HepG2 (cell line): Measurements from ENCODE around the gene SRSF4. TPM values are rescaled to one million over a fixed set of nuclear protein-coding genes. Genes with fewer than 3 reads are reported as not detected.

Source experiments
- CBX2 ChIP-seq, 2 experiments: fragments of 200-600 bp in 1 of 2; sonication (generic); formaldehyde crosslinking in 1 of 2; IDR thresholded peaks; 2 replicates each; pipeline versions ENCODE4 v1.7.0 to v1.8.1; 2018 to 2022; ENCODE audit warnings: low read depth in 2 of 2, low read length in 1 of 2, mild to moderate bottlenecking in 1 of 2, missing genetic modification reagents in 1 of 2
- CREM ChIP-seq, 2 experiments: sonication (generic) in 1 of 2; formaldehyde crosslinking in 1 of 2; IDR thresholded peaks; 2 replicates each; pipeline versions ENCODE4 v1.4.0 to v1.6.1; 2016 to 2020; ENCODE audit warnings: antibody characterized with exemption in 1 of 2, mild to moderate bottlenecking in 1 of 2, missing genetic modification reagents in 1 of 2
- ELF3 ChIP-seq: IDR thresholded peaks from 2 replicates; pipeline ENCODE4 v1.6.1; 2016; ENCODE audit warnings: missing genetic modification reagents, missing compliant biosample characterization
- KDM4B ChIP-seq: sonication (generic); formaldehyde crosslinking; IDR thresholded peaks from 2 replicates; pipeline ENCODE4 v1.4.0; 2020; ENCODE audit warnings: missing genetic modification reagents
- MXI1 ChIP-seq: IDR thresholded peaks from 3 replicates; pipeline ENCODE4 v1.6.1; 2012; ENCODE audit warnings: low read depth, low read length, inconsistent platforms, borderline replicate concordance
- RXRB ChIP-seq: IDR thresholded peaks from 2 replicates; pipeline ENCODE4 v1.6.1; 2016; ENCODE audit warnings: borderline replicate concordance, missing genetic modification reagents, missing compliant biosample characterization
- SKI ChIP-seq: fragments of 450-650 bp; IDR thresholded peaks from one replicate; pipeline ENCODE4 v1.6.1; 2018; ENCODE audit warnings: mild to moderate bottlenecking; ENCODE audit not compliant: partially characterized antibody
- TEAD3 ChIP-seq: optimal IDR thresholded peaks from 2 replicates; pipeline ENCODE3; 2016; ENCODE audit warnings: borderline replicate concordance
- ZNF644 ChIP-seq: IDR thresholded peaks from 2 replicates; pipeline ENCODE4 v1.6.1; 2016; ENCODE audit warnings: low read depth
- polyA plus RNA-seq, 8 experiments: library from polyadenylated mRNA; depleted of rRNA in 3 of 8; stranded (reverse) in 7 of 8; unstranded in 1 of 8; fragments of >200 nt; fragmentation: Illumina TruSeq in 4 of 8; extraction: Trizol in 4 of 8; gene quantifications; 2 replicates each; pipeline versions ENCODE4 v1.2.1 to v1.2.3, GENCODE V29; 2011 to 2016; ENCODE audit warnings: low read depth in 4 of 8, missing spikeins in 1 of 8, mixed read lengths in 1 of 8; ENCODE audit not compliant: insufficient read depth in 1 of 8
- total RNA-seq, 5 experiments: library from RNA; depleted of rRNA; stranded (reverse); fragments of >200 nt; fragmentation: Illumina TruSeq; extraction: Trizol; gene quantifications; 2 replicates each; pipeline ENCODE4 v1.2.3, GENCODE V29; 2016; ENCODE audit warnings: low read depth in 1 of 5
- TF ChIP-seq, protein P1 (sequence below): sonication (generic); formaldehyde crosslinking; IDR thresholded peaks from 2 replicates; pipeline ENCODE4 v1.5.1; 2020; ENCODE audit warnings: mild to moderate bottlenecking, missing genetic modification reagents, moderate library complexity
- TF ChIP-seq, protein P2 (sequence below): sonication (generic); formaldehyde crosslinking; IDR thresholded peaks from 2 replicates; pipeline ENCODE4 v1.4.0; 2020; ENCODE audit warnings: missing genetic modification reagents
- TF ChIP-seq, protein P3 (sequence below): sonication (generic); formaldehyde crosslinking; conservative IDR thresholded peaks from 2 replicates; pipeline ENCODE4 v1.4.0; 2020; ENCODE audit warnings: missing genetic modification reagents
- TF ChIP-seq, protein P4 (sequence below): sonication (generic); formaldehyde crosslinking; IDR thresholded peaks from 2 replicates; pipeline ENCODE4 v1.8.0; 2022; ENCODE audit warnings: missing genetic modification reagents, mild to moderate bottlenecking, moderate library complexity, borderline replicate concordance
- TF ChIP-seq, protein P5 (sequence below): sonication (generic); formaldehyde crosslinking; IDR thresholded peaks from 2 replicates; pipeline ENCODE4 v1.4.0; 2020; ENCODE audit warnings: mild to moderate bottlenecking, missing genetic modification reagents

Gene SRSF4
- total and polyA plus RNA-seq, 2 of the 13 experiments (the other 11 are each of a cell fraction or from before 2014, with no cell fraction given), result 37.7 to 50.9 TPM

- TF ChIP-seq, protein P1, sequence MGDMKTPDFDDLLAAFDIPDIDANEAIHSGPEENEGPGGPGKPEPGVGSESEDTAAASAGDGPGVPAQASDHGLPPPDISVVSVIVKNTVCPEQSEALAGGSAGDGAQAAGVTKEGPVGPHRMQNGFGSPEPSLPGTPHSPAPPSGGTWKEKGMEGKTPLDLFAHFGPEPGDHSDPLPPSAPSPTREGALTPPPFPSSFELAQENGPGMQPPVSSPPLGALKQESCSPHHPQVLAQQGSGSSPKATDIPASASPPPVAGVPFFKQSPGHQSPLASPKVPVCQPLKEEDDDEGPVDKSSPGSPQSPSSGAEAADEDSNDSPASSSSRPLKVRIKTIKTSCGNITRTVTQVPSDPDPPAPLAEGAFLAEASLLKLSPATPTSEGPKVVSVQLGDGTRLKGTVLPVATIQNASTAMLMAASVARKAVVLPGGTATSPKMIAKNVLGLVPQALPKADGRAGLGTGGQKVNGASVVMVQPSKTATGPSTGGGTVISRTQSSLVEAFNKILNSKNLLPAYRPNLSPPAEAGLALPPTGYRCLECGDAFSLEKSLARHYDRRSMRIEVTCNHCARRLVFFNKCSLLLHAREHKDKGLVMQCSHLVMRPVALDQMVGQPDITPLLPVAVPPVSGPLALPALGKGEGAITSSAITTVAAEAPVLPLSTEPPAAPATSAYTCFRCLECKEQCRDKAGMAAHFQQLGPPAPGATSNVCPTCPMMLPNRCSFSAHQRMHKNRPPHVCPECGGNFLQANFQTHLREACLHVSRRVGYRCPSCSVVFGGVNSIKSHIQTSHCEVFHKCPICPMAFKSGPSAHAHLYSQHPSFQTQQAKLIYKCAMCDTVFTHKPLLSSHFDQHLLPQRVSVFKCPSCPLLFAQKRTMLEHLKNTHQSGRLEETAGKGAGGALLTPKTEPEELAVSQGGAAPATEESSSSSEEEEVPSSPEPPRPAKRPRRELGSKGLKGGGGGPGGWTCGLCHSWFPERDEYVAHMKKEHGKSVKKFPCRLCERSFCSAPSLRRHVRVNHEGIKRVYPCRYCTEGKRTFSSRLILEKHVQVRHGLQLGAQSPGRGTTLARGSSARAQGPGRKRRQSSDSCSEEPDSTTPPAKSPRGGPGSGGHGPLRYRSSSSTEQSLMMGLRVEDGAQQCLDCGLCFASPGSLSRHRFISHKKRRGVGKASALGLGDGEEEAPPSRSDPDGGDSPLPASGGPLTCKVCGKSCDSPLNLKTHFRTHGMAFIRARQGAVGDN (CRISPR knock-in tag), result 0 out of 2 replicates have a peak, but pooled peaks have one; percentile 27
- TF ChIP-seq CREM (IDR thresholded peaks at IDR 0.05) (no peak), CREM (CRISPR knock-in tag; IDR thresholded peaks at IDR 0.05) (no peak), ELF3 (CRISPR knock-in tag) (peak; percentile 55), SKI (no peak), CBX2 (IDR thresholded peaks at IDR 0.05; ENCODE audit: low read depth, low read length) (no peak), CBX2 (CRISPR knock-in tag; IDR thresholded peaks at IDR 0.05; ENCODE audit: low read depth) (no peak), MXI1 (peak; percentile 39; the same call in 1 of the 3 replicates), RXRB (CRISPR knock-in tag) (peak; percentile 36; the same call in 1 of the 2 replicates), KDM4B (CRISPR knock-in tag) (no peak), ZNF644 (CRISPR knock-in tag) (no peak), TEAD3 (CRISPR knock-in tag) (peak; percentile 84)
- TF ChIP-seq, protein P2, sequence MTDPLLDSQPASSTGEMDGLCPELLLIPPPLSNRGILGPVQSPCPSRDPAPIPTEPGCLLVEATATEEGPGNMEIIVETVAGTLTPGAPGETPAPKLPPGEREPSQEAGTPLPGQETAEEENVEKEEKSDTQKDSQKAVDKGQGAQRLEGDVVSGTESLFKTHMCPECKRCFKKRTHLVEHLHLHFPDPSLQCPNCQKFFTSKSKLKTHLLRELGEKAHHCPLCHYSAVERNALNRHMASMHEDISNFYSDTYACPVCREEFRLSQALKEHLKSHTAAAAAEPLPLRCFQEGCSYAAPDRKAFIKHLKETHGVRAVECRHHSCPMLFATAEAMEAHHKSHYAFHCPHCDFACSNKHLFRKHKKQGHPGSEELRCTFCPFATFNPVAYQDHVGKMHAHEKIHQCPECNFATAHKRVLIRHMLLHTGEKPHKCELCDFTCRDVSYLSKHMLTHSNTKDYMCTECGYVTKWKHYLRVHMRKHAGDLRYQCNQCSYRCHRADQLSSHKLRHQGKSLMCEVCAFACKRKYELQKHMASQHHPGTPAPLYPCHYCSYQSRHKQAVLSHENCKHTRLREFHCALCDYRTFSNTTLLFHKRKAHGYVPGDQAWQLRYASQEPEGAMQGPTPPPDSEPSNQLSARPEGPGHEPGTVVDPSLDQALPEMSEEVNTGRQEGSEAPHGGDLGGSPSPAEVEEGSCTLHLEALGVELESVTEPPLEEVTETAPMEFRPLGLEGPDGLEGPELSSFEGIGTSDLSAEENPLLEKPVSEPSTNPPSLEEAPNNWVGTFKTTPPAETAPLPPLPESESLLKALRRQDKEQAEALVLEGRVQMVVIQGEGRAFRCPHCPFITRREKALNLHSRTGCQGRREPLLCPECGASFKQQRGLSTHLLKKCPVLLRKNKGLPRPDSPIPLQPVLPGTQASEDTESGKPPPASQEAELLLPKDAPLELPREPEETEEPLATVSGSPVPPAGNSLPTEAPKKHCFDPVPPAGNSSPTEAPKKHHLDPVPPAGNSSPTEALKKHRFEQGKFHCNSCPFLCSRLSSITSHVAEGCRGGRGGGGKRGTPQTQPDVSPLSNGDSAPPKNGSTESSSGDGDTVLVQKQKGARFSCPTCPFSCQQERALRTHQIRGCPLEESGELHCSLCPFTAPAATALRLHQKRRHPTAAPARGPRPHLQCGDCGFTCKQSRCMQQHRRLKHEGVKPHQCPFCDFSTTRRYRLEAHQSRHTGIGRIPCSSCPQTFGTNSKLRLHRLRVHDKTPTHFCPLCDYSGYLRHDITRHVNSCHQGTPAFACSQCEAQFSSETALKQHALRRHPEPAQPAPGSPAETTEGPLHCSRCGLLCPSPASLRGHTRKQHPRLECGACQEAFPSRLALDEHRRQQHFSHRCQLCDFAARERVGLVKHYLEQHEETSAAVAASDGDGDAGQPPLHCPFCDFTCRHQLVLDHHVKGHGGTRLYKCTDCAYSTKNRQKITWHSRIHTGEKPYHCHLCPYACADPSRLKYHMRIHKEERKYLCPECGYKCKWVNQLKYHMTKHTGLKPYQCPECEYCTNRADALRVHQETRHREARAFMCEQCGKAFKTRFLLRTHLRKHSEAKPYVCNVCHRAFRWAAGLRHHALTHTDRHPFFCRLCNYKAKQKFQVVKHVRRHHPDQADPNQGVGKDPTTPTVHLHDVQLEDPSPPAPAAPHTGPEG, result no peak
- TF ChIP-seq, protein P3, sequence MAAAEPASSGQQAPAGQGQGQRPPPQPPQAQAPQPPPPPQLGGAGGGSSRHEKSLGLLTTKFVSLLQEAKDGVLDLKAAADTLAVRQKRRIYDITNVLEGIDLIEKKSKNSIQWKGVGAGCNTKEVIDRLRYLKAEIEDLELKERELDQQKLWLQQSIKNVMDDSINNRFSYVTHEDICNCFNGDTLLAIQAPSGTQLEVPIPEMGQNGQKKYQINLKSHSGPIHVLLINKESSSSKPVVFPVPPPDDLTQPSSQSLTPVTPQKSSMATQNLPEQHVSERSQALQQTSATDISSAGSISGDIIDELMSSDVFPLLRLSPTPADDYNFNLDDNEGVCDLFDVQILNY, result no peak
- TF ChIP-seq, protein P4, sequence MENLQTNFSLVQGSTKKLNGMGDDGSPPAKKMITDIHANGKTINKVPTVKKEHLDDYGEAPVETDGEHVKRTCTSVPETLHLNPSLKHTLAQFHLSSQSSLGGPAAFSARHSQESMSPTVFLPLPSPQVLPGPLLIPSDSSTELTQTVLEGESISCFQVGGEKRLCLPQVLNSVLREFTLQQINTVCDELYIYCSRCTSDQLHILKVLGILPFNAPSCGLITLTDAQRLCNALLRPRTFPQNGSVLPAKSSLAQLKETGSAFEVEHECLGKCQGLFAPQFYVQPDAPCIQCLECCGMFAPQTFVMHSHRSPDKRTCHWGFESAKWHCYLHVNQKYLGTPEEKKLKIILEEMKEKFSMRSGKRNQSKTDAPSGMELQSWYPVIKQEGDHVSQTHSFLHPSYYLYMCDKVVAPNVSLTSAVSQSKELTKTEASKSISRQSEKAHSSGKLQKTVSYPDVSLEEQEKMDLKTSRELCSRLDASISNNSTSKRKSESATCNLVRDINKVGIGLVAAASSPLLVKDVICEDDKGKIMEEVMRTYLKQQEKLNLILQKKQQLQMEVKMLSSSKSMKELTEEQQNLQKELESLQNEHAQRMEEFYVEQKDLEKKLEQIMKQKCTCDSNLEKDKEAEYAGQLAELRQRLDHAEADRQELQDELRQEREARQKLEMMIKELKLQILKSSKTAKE (CRISPR knock-in tag), result no peak
- TF ChIP-seq, protein P5, sequence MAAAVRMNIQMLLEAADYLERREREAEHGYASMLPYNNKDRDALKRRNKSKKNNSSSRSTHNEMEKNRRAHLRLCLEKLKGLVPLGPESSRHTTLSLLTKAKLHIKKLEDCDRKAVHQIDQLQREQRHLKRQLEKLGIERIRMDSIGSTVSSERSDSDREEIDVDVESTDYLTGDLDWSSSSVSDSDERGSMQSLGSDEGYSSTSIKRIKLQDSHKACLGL (CRISPR knock-in tag), result no peak
These were observed 21.1 kb upstream of the SRSF4 start (continued) for GRCh38 chr1:29202584-29203340.
